ENCODE results near the gene LASP1.

- TF ChIP-seq CTCF (IDR thresholded peaks at IDR 0.05; ENCODE audit: low read length) (no peak), EZH2 (IDR thresholded peaks at IDR 0.05; ENCODE audit: borderline replicate concordance, low read length) (no peak)
Observed at GRCh38 chr17:38894276-38894675, 24.4 kb downstream of the LASP1 start.
